HG03469 (cell line): ENCODE results near the gene POLD1.

Experiments
- ATAC-seq: cut with Tn5 transposase; IDR thresholded peaks from one replicate; pipeline ENCODE4 v1.9.1; 2021; ENCODE audit warnings: mild to moderate bottlenecking, moderate library complexity, moderate number of reproducible peaks; ENCODE audit not compliant: unreplicated experiment

POLD1 gene

GRCh38 chr19:50365434-50366306 is 18.5 kb upstream of the POLD1 start, which contains the start of gene NAPSA:
Gene NAPSA (minus strand): TSS chr19:50365639. CDS start chr19:50365621, 18 bp downstream.
- ATAC-seq = no peak

DNA sequence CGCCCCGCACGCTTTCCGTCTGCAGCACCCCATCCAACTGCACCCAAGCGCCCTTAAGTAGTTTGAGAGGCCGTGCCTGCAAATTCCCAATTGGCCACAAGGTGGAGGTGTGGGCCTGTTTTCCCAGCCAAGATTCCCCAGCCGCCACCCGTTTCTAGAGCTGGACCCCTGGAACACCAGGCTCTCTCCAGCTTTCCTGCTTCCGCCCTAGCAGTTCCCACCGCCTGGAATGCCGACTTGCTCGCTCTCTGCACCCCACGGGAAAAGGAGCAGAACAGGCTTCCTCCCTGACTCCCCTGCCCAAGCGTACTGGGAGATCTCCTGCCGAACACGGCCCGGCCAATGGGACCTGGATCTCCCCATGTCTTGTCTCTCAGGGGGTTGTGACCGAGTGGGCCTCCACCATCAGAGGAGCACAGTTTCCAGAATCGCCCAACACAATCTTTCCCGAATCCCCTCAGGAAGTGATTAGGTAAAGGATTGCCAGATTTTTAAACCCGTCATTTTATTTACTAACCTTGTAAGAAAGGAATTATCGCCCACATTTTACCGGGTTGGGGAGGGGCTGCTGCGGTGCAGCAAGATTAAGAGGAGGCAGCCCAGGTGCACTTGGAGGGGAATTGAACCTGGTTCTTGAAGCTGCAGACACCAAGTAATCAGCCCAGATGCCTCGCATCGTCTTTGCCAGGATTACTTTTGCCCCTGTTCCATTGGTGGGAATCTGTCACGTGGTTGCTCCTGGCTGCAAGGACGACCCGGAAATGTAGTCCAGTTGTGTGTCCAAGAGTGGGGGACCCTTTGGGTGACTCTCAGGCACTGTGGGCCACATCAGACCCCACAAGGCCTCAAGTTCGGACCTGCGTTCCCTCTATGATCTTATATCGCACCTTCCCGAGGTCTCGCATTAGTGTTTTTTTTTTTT is 15.2 kb upstream of the POLD1 start:
- ATAC-seq = no peak

DNA sequence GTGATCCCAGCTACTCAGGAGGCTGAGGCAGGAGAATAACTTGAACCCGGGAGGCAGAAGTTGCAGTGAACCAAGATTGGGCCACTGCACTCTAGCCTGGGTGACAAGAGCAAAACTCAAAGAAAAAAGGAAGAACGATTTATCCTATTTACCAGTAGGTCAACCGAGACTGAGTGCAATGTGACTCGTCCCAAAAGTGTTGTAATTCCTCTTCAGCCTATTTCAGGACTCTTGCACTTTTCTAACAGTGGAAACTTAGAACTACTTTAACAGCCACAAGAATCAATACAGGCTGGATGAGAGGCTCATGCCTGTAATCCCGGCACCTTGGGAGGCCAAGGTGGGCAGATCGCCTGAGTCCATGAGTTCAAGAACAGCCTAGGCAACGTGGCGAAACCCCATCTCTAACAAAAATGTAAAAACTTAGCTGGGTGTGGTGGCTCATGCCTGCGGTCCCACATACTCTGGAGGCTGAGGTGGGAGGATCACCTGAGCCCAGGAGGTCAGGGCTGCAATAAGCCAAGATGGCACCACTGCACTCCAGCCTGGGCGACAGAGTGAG is 12.2 kb upstream of the POLD1 start:
- no peak for ATAC-seq

DNA sequence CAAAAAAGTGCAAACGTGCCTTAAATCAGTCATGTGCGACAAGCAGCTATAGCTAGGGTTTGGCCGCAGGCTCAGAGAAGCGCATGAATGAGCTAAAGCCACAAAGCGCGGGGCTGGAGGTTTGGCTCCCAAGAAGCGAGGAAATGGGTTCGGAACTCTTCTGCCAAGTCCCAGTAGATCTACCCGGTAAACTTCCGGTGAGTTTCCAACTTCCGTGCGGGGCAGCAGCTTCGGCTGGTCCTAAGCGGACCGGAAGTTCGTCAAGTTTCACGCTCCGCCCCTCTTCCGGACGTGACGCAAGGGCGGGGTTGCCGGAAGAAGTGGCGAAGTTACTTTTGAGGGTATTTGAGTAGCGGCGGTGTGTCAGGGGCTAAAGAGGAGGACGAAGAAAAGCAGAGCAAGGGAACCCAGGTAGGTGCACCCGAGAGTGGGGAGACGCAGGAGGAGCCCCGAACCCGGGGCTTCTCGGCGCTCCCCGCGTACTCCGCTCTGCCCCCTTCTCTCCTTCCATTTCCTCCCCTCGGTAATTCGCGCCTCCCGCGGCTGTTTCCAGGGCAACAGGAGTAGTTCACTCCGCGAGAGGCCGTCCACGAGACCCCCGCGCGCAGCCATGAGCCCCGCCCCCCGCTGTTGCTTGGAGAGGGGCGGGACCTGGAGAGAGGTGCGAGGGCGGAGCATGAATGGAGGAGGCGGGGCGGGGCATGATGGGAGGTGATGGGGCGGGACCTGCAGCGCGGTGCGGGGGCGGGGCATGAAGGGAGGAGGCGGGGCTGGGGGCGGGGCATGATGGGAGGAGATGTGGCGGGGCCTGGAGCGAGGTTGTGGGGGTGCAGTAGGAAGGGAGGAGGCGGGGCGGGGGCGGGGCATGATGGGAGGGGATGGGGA is 7.7 kb upstream of the POLD1 start, which contains the start of gene NR1H2:
TSS of gene NR1H2 (plus strand) at position 292 of the 885 bp plus-strand sequence. CDS start 1,149 bp downstream, outside the sequence.
- ATAC-seq = peak; percentile 63

DNA sequence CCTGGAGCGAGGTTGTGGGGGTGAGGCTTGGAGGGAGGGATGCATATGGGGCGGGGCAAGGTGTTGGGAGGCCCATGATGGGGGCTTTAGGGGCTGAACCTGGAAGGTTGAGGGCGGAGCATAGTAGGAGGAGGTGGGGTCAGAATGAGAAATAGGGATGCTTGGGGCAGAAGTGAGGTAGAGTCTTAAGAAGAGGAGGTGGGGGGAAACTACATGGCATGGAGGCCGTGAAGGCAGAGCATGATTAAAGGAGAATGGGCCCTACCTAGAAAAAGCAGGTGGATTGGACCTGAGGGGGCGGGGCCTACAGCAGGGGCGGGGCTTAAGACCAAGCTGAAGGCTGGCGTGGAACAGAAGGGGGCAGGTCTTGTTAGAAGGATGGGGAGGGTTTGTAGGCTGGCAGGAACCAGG is 7.1 kb upstream of the POLD1 start:
- ATAC-seq = no peak

DNA sequence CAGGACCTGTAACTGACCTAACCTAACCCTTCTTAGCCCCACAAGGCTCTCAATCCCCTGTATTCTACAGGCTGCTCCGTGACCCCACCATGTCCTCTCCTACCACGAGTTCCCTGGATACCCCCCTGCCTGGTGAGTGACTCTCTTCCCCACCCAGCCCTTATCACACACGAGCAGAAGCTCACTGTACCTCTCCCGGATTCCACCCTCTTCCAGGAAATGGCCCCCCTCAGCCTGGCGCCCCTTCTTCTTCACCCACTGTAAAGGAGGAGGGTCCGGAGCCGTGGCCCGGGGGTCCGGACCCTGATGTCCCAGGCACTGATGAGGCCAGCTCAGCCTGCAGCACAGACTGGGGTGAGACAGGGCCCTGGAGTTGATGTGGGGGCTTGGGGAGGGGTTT is 6.6 kb upstream of the POLD1 start:
- no peak for ATAC-seq

DNA sequence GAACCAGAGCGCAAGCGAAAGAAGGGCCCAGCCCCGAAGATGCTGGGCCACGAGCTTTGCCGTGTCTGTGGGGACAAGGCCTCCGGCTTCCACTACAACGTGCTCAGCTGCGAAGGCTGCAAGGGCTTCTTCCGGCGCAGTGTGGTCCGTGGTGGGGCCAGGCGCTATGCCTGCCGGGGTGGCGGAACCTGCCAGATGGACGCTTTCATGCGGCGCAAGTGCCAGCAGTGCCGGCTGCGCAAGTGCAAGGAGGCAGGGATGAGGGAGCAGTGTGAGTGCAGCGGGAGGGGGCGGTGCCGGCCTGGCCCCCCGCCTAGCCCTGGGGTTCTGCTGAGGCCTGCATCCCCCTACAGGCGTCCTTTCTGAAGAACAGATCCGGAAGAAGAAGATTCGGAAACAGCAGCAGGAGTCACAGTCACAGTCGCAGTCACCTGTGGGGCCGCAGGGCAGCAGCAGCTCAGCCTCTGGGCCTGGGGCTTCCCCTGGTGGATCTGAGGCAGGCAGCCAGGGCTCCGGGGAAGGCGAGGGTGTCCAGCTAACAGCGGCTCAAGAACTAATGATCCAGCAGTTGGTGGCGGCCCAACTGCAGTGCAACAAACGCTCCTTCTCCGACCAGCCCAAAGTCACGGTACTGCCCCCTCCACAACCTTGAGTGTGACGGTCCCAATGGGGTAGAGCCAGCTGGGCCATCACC is 5.8 kb upstream of the POLD1 start:
- ATAC-seq = no peak

DNA sequence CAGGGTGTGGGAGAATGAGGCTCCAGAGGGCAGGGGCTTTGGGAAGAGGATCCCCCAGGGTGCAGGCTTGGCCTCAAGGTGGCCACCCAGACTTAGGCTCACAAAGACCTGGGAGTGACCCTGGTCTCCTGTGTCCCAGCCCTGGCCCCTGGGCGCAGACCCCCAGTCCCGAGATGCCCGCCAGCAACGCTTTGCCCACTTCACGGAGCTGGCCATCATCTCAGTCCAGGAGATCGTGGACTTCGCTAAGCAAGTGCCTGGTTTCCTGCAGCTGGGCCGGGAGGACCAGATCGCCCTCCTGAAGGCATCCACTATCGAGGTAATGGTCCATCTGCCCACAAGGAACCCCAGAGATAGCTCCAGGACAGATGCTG is 5.3 kb upstream of the POLD1 start:
- no peak for ATAC-seq

GRCh38 chr19:50379602-50380001 is 4.5 kb upstream of the POLD1 start:
- ATAC-seq = no peak

- no peak for ATAC-seq
Observed at GRCh38 chr19:50380137-50380536, 4.0 kb upstream of the POLD1 start.

GRCh38 chr19:50380751-50381151 is 3.4 kb upstream of the POLD1 start:
- ATAC-seq = no peak

- ATAC-seq = no peak
Observed at GRCh38 chr19:50381881-50382729, 2.0 kb upstream of the POLD1 start.

DNA sequence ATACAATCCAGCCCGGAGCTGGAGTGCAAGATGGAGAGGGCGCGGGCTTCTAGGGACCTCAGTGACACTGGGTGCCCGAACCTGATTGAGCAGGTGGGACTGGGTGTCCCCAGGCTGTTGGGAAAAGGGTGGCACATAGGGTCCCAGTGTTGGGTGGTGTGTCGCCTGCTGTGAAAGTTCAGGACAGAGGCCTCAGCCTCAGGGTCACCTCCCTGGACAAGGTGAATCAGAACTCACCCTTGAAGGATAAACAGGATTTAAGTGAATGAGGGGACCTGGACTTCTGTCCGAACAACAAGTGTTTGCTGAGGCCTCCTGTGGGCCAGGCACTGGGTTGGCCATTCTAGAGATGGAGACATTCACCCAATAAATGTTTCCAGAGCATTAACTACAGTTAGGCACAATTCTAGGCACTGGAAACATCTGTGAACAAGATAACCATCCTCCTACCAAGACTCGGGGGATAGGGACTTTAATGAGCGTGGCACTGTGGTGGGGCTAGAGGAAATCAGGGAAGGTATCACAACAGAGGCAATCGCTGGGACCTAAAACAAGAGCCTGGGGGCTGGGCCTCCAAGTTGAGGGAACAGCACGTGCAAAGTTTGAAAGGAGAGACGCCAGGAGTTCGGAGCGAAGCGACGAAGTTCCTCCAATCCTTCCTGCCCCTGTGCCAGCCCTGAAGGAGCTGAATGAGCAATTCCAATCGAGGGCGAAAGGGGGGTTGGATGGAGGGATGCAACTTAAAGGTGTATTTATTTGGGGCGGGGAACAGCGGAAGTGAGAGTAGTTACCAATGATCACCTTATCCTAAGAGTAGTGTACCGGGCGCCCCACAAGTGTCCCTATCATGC is 921 bp upstream of the POLD1 start:
- ATAC-seq = no peak

DNA sequence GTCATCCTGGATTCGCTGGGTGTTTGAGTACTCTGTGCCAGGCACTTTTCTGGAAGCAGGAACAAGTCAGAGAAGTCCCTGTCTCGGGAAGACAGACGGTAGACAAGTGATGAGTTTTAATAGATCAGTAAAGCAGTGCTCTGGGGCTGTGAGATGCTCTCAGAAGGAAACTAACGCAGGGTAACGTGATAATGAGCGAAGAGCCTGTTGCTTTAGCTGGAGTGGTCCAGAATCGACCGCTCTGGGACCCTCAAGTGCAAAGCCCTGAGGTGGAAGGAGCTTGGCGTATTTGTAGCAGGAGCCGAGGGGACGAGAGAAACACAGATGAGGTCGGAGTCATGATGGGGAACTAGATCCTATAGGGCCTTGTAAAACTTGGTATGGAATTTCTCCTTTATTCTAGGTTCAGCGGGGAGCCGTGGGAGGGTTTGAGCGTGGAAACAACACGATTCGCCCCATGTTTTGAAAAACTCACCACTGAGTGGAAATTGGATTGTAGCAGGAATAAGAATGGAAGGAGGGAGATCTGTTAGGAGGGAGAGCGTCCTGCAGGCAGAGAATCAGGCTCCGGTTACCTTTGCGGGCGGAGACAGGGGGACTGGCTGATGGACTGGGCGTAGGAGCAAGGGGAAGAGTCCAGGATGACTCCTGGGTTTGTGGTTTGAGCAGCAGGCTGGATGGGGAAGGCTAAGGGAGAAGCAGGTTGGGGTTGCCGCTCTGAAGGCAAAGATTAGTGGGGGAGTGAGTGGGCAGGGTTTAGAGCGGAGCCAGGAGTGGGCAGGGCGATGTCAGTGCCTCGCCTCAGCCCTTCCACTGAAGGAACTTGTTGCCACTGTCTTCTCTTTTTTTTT is 763 bp downstream of the POLD1 start:
- no peak for ATAC-seq

DNA sequence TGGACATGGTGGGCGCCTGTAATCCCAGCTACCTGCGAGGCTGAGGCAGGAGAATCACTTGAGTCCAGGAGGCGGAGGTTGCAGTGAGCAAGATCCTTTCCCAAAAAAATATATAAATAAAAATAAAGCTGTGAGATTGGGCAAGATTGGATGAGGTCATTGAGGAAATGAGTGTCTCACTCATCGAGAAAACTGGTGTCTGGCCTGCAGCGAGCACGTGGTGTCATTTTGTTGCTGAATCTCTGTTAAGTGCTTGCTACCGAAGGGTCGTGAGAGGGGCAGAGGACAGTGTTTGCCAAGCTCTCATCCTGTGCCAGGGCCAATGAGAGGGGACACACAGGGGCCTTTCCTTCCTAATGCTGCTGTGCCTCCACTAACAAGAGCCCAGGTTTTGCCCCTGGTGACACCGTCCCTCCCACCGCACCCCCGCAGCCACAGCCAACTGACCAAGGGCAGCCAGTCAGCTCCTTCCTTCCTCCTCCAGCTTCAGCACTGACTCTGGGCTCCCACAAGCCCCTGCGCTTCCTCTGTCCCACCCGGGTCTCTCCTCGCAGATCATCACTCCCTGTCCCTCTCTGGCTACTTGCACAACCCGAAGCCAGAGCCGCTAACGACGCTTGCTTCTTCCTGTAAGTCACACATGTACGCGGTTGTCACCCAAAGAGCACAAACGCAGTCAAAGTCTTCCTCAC is 3.2 kb downstream of the POLD1 start:
- no peak for ATAC-seq

DNA sequence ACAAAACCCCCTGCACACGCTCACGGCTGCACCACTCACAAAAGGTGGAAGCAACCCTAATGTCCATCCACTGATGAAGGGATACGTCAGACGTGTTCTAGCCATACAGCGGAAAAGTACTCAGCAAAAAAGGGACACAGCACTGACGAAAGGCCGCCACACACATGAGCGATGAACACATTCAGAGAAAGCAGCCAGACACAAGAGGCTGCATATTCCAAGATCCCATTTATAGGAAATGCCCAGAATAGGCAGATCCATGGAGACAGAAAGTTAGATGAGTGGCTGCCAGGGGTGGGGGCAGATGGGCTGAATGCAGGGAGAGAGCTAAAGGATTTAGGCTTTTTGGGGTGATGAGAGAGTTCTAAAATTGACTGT is 3.7 kb downstream of the POLD1 start:
- ATAC-seq = no peak
